ENCODE measurements around the gene RPA1. TPM values are rescaled to one million over a fixed set of nuclear protein-coding genes. Genes with fewer than 3 reads are reported as not detected.

The RPA1 gene
- total and polyA plus RNA-seq, 2 of the 4 experiments (the other 2 are of a cell fraction), result 38.4 to 48.2 TPM

DNA sequence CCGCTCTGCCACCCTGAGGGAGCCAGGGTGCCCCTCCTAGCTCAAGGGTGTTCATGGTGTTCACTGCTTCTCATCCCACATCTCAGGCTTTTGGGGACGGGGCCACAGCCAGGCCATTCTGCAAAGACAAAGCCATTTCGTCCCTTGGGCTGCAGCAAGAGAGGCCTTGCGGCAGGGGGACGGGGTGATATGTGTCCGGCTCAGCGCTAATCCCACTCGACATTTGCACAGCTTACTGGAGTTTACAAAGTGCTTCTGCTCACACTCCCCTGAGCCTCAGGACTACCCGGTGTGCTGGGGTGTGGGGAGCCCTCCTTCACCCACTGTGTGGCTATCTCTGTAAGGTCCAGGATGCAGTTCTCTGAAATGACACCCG, 111.0 kb downstream of the RPA1 start:
- Histone ChIP-seq H2BK120ac (ENCODE audit: low read depth, low read length) (no peak overlapping the region), H2BK20ac (ENCODE audit: low read depth, low read length) (no peak overlapping the region), H3K4me2 (ENCODE audit: low read depth, low read length) (no peak overlapping the region), H3K18ac (ENCODE audit: low read depth, low read length) (no peak overlapping the region), H3K27me3 (ENCODE audit: control insufficient read depth, insufficient read depth, low read length) (peaks cover 37% of the 10 kb centered on the region), H3K4ac (ENCODE audit: low read depth, low read length) (no peak overlapping the region), H3K23ac (ENCODE audit: low read depth, low read length) (no peak overlapping the region), H2AFZ (replicated peaks; ENCODE audit: low read length, poor library complexity) (no peak overlapping the region), H4K20me1 (ENCODE audit: insufficient read depth, low read length) (no peaks in the 10 kb centered on the region; the same call in 1 of the 2 replicates), H3K79me1 (ENCODE audit: low read depth in 1 of 2, low read length in 2 of 2) (no peaks in the 10 kb centered on the region), H2AK9ac (replicated peaks; ENCODE audit: low read depth, low read length, poor library complexity) (no peak overlapping the region), H4K5ac (ENCODE audit: low read depth, low read length) (no peak overlapping the region), H3K9me3 (ENCODE audit: control insufficient read depth, insufficient read depth, low read length) (no peaks in the 10 kb centered on the region), H4K91ac (ENCODE audit: insufficient read depth, low read depth, low read length) (no peak overlapping the region), H4K8ac (ENCODE audit: low read depth in 2 of 2, low read length in 2 of 2) (no peak overlapping the region), H3K36me3 (ENCODE audit: control insufficient read depth, insufficient read depth, low read length) (no peaks in the 10 kb centered on the region), H3K9ac (ENCODE audit: low read depth, low read length) (no peak overlapping the region), H3K27ac (ENCODE audit: insufficient read depth, low read length) (no peak overlapping the region), H2AK5ac (ENCODE audit: low read depth, low read length) (no peak overlapping the region), H3K4me3 (ENCODE audit: insufficient read depth, low read depth, low read length) (no peak overlapping the region), H2BK5ac (ENCODE audit: low read depth, low read length, poor library complexity, severe bottlenecking) (no peak overlapping the region), H2BK15ac (ENCODE audit: low read depth, low read length) (no peak overlapping the region), H3K4me1 (ENCODE audit: control insufficient read depth, insufficient read depth, low read length) (peaks cover 2% of the 10 kb centered on the region; the same call in 1 of the 2 replicates), H3K56ac (ENCODE audit: extremely low read depth, insufficient read depth, low read length) (no peak overlapping the region), H3K14ac (replicated peaks; ENCODE audit: low read depth, low read length) (no peak overlapping the region), H3K9me1 (ENCODE audit: insufficient read depth, low read length) (no peaks in the 10 kb centered on the region)
- ChIA-PET POLR2A (ENCODE audit: unreplicated experiment) (no interaction called here), CTCF (no interaction called here)
- in situ Hi-C loops (cut with MboI; ENCODE audit: low sequenced_read_pairs) (no loop called here), intact Hi-C loops (cut with micrococcal nuclease) (no loop called here), dilution Hi-C loops (cut with HindIII; ENCODE audit: low sequenced_read_pairs, unreplicated experiment) (no loop called here)
- WGBS, 2 experiments (ENCODE audit: extremely low coverage in 2 of 2, insufficient read length in 1 of 2), result 85% methylated on average over 5 of the region's 10 CpGs; no CpG with 5 or more reads in 1 of the 2 experiments
- no peak for TF ChIP-seq CEBPB (IDR thresholded peaks at IDR 0.05; ENCODE audit: low read depth, low read length)
- TF ChIP-seq MAZ (IDR thresholded peaks at IDR 0.05; ENCODE audit: borderline replicate concordance, low read depth, low read length), result no peak
- TF ChIP-seq CTCF (conservative IDR thresholded peaks at IDR 0.05; ENCODE audit: low read depth, low read length), result no peak
- no peak for TF ChIP-seq NFE2L2 (IDR thresholded peaks at IDR 0.05; ENCODE audit: low read depth, low read length)
- TF ChIP-seq MAFK (IDR thresholded peaks at IDR 0.05; ENCODE audit: low read depth, low read length), result no peak
- no peak for TF ChIP-seq RCOR1 (IDR thresholded peaks at IDR 0.05; ENCODE audit: insufficient replicate concordance, low read length)
- no peak for TF ChIP-seq BHLHE40 (IDR thresholded peaks at IDR 0.05; ENCODE audit: low read depth, low read length)
- no TSS peak for BruUV-seq (replicated peaks)
- DNase-seq (no peak), ATAC-seq (ENCODE audit: low read depth) (no peak)

Data from IMR-90 (cell line).